Spleen (tissue), 7 donors: ENCODE data around the gene TTLL11.

Experiments used
- CTCF ChIP-seq, 11 experiments: fragments of 200-600 bp in 7 of 11; fragments of 450-650 bp in 4 of 11; sonication (generic) in 4 of 11; IDR thresholded peaks in 8 of 11; conservative IDR thresholded peaks in 3 of 11; 1 replicate in 7 of 11; 2 replicates in 4 of 11; pipeline versions ENCODE4 v1.4.0 to v1.8.0; 2016 to 2021; ENCODE audit warnings: antibody characterized with exemption in 11 of 11, inconsistent platforms in 4 of 11, mild to moderate bottlenecking in 1 of 11
- POLR2A ChIP-seq, 3 donors: fragments of 450-650 bp; IDR thresholded peaks; one replicate each; pipeline ENCODE4 v1.5.1; 2017; ENCODE audit warnings: antibody characterized with exemption in 3 of 3, mild to moderate bottlenecking in 1 of 3
- donor health status: DM: no; HTN: no; CAD: no; lungs with moderate emphysema.
- donor health status: DM: no; HTN: no; CAD: no.
- donor health status: DM: no; HTN: no; CAD: no.

GRCh38 chr9:121868626-121869025 lies 224.5 kb downstream of the TTLL11 start:
- TF ChIP-seq CTCF (IDR thresholded peaks at IDR 0.05 in 8 of 11, conservative IDR thresholded peaks at IDR 0.05 in 3 of 11) (no peak), POLR2A (IDR thresholded peaks at IDR 0.05) (no peak)
